GM19240 (cell line): ENCODE results near the gene ADAMTS8.

Experiments used
- DNase-seq: peaks from one replicate; pipeline ENCODE4 v3.0.0; 2011; ENCODE audit warnings: low spot score; ENCODE audit not compliant: insufficient read length

ADAMTS8 gene

GRCh38 chr11:130462101-130462885, 33.9 kb upstream of the ADAMTS8 start:
- DNase-seq, result no peak

GRCh38 chr11:130459521-130459920, 31.1 kb upstream of the ADAMTS8 start:
- DNase-seq, result no peak

GRCh38 chr11:130458410-130458729, 30.0 kb upstream of the ADAMTS8 start:
- DNase-seq, result no peak

GRCh38 chr11:130457623-130458409, 29.4 kb upstream of the ADAMTS8 start:
- DNase-seq, result no peak

GRCh38 chr11:130456286-130456685, 27.9 kb upstream of the ADAMTS8 start:
- DNase-seq, result no peak

GRCh38 chr11:130455483-130456127, 27.2 kb upstream of the ADAMTS8 start:
- no peak for DNase-seq

GRCh38 chr11:130454491-130455252, 26.3 kb upstream of the ADAMTS8 start:
- no peak for DNase-seq

GRCh38 chr11:130452940-130453339, 24.5 kb upstream of the ADAMTS8 start:
- no peak for DNase-seq

GRCh38 chr11:130452176-130452575, 23.8 kb upstream of the ADAMTS8 start:
- no peak for DNase-seq

- no peak for DNase-seq
Measured at GRCh38 chr11:130451231-130452019, 23.0 kb upstream of the ADAMTS8 start.

GRCh38 chr11:130449996-130450769, 21.8 kb upstream of the ADAMTS8 start:
- no peak for DNase-seq

- DNase-seq, result no peak
Measured at GRCh38 chr11:130449310-130449990, 21.0 kb upstream of the ADAMTS8 start.

GRCh38 chr11:130448416-130449309, 20.3 kb upstream of the ADAMTS8 start, which contains the start of gene ADAMTS15:
TSS of gene ADAMTS15 (plus strand) at chr11:130448645. CDS start at chr11:130448974, 329 bp downstream.
- DNase-seq, result no peak

- DNase-seq, result no peak
Measured at GRCh38 chr11:130448039-130448415, 19.6 kb upstream of the ADAMTS8 start.

- DNase-seq, result no peak
Measured at GRCh38 chr11:130445788-130446187, 17.4 kb upstream of the ADAMTS8 start.

GRCh38 chr11:130442737-130443136, 14.3 kb upstream of the ADAMTS8 start:
- no peak for DNase-seq

GRCh38 chr11:130441719-130442118, 13.3 kb upstream of the ADAMTS8 start:
- no peak for DNase-seq

GRCh38 chr11:130439876-130440275, 11.5 kb upstream of the ADAMTS8 start:
- no peak for DNase-seq
